ENCODE data around the gene NOXA1. TPM values are rescaled to one million over a fixed set of nuclear protein-coding genes. Genes with fewer than 3 reads are reported as not detected.

The NOXA1 gene
- total RNA-seq, 4 donors from 2014 or later: 1.4 to 5.3 (median 2.4) TPM

DNA sequence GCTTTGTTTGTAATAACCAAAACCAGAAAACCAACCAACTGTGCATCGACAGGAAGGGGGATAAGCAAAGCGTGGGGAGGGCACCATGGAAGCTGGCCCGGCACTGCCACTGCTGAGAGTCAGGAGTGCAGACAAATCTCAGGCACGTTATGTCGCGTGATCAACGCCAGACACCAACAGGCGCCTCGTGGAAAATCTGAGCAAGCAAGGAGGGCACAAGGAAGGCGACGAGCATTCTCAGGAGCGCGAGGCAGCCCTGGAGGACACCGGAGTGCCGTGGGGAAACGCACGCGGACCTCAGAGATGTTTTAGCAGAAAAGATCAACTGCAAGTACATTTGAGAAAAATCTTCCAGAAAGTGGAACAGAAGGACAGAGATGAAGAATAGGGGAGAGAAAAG, 51.1 kb downstream of the NOXA1 start:
- TF ChIP-seq, protein P1, sequence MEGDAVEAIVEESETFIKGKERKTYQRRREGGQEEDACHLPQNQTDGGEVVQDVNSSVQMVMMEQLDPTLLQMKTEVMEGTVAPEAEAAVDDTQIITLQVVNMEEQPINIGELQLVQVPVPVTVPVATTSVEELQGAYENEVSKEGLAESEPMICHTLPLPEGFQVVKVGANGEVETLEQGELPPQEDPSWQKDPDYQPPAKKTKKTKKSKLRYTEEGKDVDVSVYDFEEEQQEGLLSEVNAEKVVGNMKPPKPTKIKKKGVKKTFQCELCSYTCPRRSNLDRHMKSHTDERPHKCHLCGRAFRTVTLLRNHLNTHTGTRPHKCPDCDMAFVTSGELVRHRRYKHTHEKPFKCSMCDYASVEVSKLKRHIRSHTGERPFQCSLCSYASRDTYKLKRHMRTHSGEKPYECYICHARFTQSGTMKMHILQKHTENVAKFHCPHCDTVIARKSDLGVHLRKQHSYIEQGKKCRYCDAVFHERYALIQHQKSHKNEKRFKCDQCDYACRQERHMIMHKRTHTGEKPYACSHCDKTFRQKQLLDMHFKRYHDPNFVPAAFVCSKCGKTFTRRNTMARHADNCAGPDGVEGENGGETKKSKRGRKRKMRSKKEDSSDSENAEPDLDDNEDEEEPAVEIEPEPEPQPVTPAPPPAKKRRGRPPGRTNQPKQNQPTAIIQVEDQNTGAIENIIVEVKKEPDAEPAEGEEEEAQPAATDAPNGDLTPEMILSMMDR (IDR thresholded peaks at IDR 0.05; ENCODE audit: low read depth): no peak

- TF ChIP-seq, protein P1 (IDR thresholded peaks at IDR 0.05; ENCODE audit: low read depth): no peak
These were observed 52.5 kb downstream of the NOXA1 start for GRCh38 chr9:137475666-137476065.

- TF ChIP-seq, protein P1 (IDR thresholded peaks at IDR 0.05; ENCODE audit: low read depth): no peak
These were observed 53.7 kb downstream of the NOXA1 start for GRCh38 chr9:137476856-137477255.

- TF ChIP-seq, protein P1 (IDR thresholded peaks at IDR 0.05; ENCODE audit: low read depth): no peak
These were observed 54.8 kb downstream of the NOXA1 start for GRCh38 chr9:137477778-137478612.

GRCh38 chr9:137478613-137478961, 55.4 kb downstream of the NOXA1 start:
- TF ChIP-seq, protein P1 (IDR thresholded peaks at IDR 0.05; ENCODE audit: low read depth): no peak

DNA sequence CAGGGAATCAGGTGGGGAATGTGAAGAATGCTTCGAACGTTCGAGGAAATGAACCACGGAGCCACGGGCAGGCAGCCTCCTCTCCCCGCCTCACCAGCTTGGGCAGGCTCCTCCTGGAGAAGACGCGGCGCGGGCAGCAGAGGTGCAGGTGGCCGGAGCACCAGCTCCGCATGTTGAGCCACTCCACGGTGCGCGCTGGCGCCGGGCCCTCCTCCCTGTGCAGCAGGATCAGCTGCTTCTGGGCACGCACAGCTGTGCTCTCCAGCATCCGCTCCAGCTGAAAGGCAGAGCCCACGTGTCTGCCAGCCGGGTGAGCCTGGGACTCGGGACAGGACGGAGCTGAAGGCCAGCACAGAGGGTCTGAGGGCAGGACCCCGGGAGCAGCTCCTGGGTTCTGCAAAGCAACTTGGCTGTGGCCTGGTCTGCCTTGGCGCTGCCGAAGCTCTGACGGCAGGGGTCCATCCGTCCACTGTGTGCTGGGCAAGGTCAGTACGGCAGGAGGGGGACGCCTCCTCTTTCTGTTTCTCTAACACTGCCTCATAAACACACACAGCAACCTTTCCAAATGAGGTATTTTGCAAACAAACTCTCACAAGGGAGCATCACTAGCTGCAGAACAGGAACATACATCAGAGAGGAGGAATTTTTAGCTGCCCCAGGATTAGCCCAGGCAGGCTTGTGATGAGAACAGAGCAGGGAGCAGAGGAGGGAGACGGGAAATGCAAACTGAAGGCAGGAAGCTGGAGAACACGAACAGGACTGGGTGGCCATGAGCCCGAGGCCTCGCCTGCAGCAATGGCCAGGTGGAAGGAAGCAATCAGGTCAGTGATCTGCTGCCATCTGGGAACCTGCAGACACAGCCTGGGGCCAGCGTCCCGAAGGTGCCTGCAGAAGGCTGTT, 56.0 kb downstream of the NOXA1 start:
- TF ChIP-seq, protein P1 (IDR thresholded peaks at IDR 0.05; ENCODE audit: low read depth): no peak
